Endothelial cell of umbilical vein (primary cell): ENCODE results near the gene EDN2. TPM values are rescaled to one million over a fixed set of nuclear protein-coding genes. Genes with fewer than 3 reads are reported as not detected.

ENCODE experiments used
- BruUV-seq: library from RNA; stranded (reverse); fragments of 400-500 nt; replicated peaks from 2 replicates; lab custom pipeline; 2021; lab: Mats Ljungman, UMichigan
- CTCF ChIA-PET: fragments of 300-600, 350-600 bp; sonication (Branson Sonifier 250); formaldehyde crosslinking; loops from one replicate; lab custom pipeline; 2021; ENCODE audit warnings: antibody characterized with exemption, inconsistent platforms; lab: Charles Lee
- POLR2A ChIA-PET: fragments of 300-600, 350-600 bp; sonication (Branson Sonifier 250); formaldehyde crosslinking; loops from one replicate; lab custom pipeline; 2021; ENCODE audit warnings: antibody characterized with exemption, inconsistent platforms; lab: Charles Lee
- DNase-seq: peaks from one replicate; pipeline ENCODE4 v3.0.0-alpha.2; 2011; ENCODE audit warnings: low read depth, low spot score
- FAIRE-seq: peaks from 2 replicates; lab custom pipeline; 2011; peaks lifted over from hg19 to GRCh38; lab: Jason Lieb, UNC
- H2AFZ ChIP-seq: 2 replicates; pipeline ENCODE4 v1.6.0; 2012; ENCODE audit warnings: low read depth, low read length, control low read depth, inconsistent platforms
- H3K27ac ChIP-seq: 2 replicates; pipeline ENCODE4 v1.5.1; 2011; ENCODE audit warnings: low read depth, mild to moderate bottlenecking, control low read depth, low read length, moderate library complexity; ENCODE audit not compliant: insufficient read depth
- H3K27me3 ChIP-seq, 2 experiments: 2 replicates each; pipeline versions ENCODE4 v1.6.0 to v1.6.1; 2011; ENCODE audit warnings: low read length in 2 of 2, mixed read lengths in 1 of 2; ENCODE audit not compliant: control insufficient read depth in 2 of 2, insufficient read depth in 2 of 2
- H3K36me3 ChIP-seq, 2 experiments: 2 replicates in 1 of 2; 3 replicates in 1 of 2; pipeline ENCODE4 v1.5.1; 2011; ENCODE audit warnings: low read length in 2 of 2, mild to moderate bottlenecking in 1 of 2, moderate library complexity in 1 of 2; ENCODE audit not compliant: control insufficient read depth in 2 of 2, insufficient read depth in 2 of 2; ENCODE audit errors: extremely low read depth in 1 of 2
- H3K4me1 ChIP-seq: 3 replicates; pipeline ENCODE4 v1.5.1; 2011; ENCODE audit warnings: mild to moderate bottlenecking, low read length; ENCODE audit not compliant: control insufficient read depth, insufficient read depth; ENCODE audit errors: extremely low read depth
- H3K4me2 ChIP-seq: 2 replicates; pipeline ENCODE4 v1.6.1; 2011; ENCODE audit warnings: low read length, control low read depth, mixed read lengths; ENCODE audit not compliant: insufficient read depth
- H3K4me3 ChIP-seq, 3 experiments: fragments of 200-600 bp in 1 of 3; sonication (generic), shearing (Covaris generic) in 1 of 3; replicated peaks in 1 of 3; 2 replicates each; pipeline ENCODE4 v1.5.1; 2011 to 2016; ENCODE audit warnings: control low read depth in 3 of 3, low read length in 3 of 3, mild to moderate bottlenecking in 2 of 3, inconsistent platforms in 1 of 3, low read depth in 1 of 3, moderate library complexity in 1 of 3; ENCODE audit not compliant: insufficient read depth in 1 of 3
- H3K79me2 ChIP-seq: 2 replicates; pipeline ENCODE4 v1.6.0; 2012; ENCODE audit warnings: low read length, inconsistent platforms; ENCODE audit not compliant: control insufficient read depth, insufficient read depth
- H3K9ac ChIP-seq: replicated peaks from 2 replicates; pipeline ENCODE3; 2011; ENCODE audit warnings: low read length, control low read depth; ENCODE audit not compliant: insufficient read depth; ENCODE audit errors: extremely low read depth
- H3K9me1 ChIP-seq: replicated peaks from 3 replicates; pipeline ENCODE4 v1.6.0; 2011; ENCODE audit warnings: mild to moderate bottlenecking, low read length; ENCODE audit not compliant: control insufficient read depth, insufficient read depth; ENCODE audit errors: extremely low read depth
- H3K9me3 ChIP-seq: replicated peaks from 2 replicates; pipeline ENCODE4 v1.5.1; 2012; ENCODE audit warnings: low read length, inconsistent platforms; ENCODE audit not compliant: control insufficient read depth, insufficient read depth
- H4K20me1 ChIP-seq: replicated peaks from 2 replicates; pipeline ENCODE3; 2011; ENCODE audit warnings: mild to moderate bottlenecking, low read length; ENCODE audit not compliant: control insufficient read depth, insufficient read depth; ENCODE audit errors: extremely low read depth
- CTCF ChIP-seq, 2 donors: IDR thresholded peaks; 1 replicate in 1 of 2; 2 replicates in 1 of 2; pipeline ENCODE4 v1.5.1; 2011; ENCODE audit warnings: low read length in 2 of 2, mild to moderate bottlenecking in 2 of 2, moderate library complexity in 2 of 2, control low read depth in 1 of 2, inconsistent platforms in 1 of 2, low read depth in 1 of 2; ENCODE audit not compliant: insufficient read depth in 1 of 2; ENCODE audit errors: extremely low read depth in 1 of 2
- EZH2 ChIP-seq: IDR thresholded peaks from 2 replicates; pipeline ENCODE4 v1.6.1; 2012; ENCODE audit warnings: borderline replicate concordance, low read depth, mild to moderate bottlenecking, moderate library complexity, low read length, inconsistent platforms; ENCODE audit not compliant: severe bottlenecking
- FOS ChIP-seq: IDR thresholded peaks from 2 replicates; pipeline ENCODE4 v1.6.1; 2011; ENCODE audit warnings: mild to moderate bottlenecking, low read length, moderate library complexity, borderline replicate concordance; ENCODE audit not compliant: insufficient read depth
- GATA2 ChIP-seq: IDR thresholded peaks from 2 replicates; pipeline ENCODE4 v1.7.0; 2011; ENCODE audit warnings: low read depth, mild to moderate bottlenecking, moderate library complexity, mixed read lengths, low read length; ENCODE audit not compliant: insufficient read length, insufficient read depth
- JUN ChIP-seq: IDR thresholded peaks from 2 replicates; pipeline ENCODE4 v1.6.1; 2011; ENCODE audit warnings: borderline replicate concordance, low read depth; ENCODE audit not compliant: insufficient read length, insufficient read depth
- MAX ChIP-seq: IDR thresholded peaks from 2 replicates; pipeline ENCODE4 v1.6.1; 2011; ENCODE audit not compliant: insufficient read depth, insufficient read length
- MYC ChIP-seq: IDR thresholded peaks from one replicate; pipeline ENCODE4 v1.6.1; 2011; ENCODE audit warnings: mild to moderate bottlenecking, low read depth, low read length
- POLR2A ChIP-seq: IDR thresholded peaks from 2 replicates; pipeline ENCODE4 v1.6.1; 2012; ENCODE audit warnings: low read depth, mild to moderate bottlenecking, control low read depth, low read length
- POLR2AphosphoS5 ChIP-seq: IDR thresholded peaks from 2 replicates; pipeline ENCODE4 v1.6.1; 2012; ENCODE audit warnings: low read depth, mild to moderate bottlenecking, control low read depth, low read length, moderate library complexity; ENCODE audit not compliant: insufficient read depth
- dilution Hi-C: fragments of 300-500 bp; cut with MboI; formaldehyde crosslinking; loops from one replicate; pipeline ENCODE4 v1.15.0; 2019; ENCODE audit warnings: low sequenced_read_pairs; ENCODE audit not compliant: extremely low pct_ligation_motif_present
- intact Hi-C: fragments of 100-400 bp; cut with micrococcal nuclease; formaldehyde crosslinking; loops from one replicate; pipeline ENCODE4 v1.10.0; 2022
- polyA plus RNA-seq, 4 experiments: library from polyadenylated mRNA; depleted of rRNA in 3 of 4; stranded (reverse) in 3 of 4; unstranded in 1 of 4; fragments of >200 nt; gene quantifications; 2 replicates each; pipeline versions ENCODE4 v1.2.1 to v1.2.3, GENCODE V29; 2011 to 2012; ENCODE audit warnings: missing spikeins in 1 of 4
- small RNA-seq: library from RNA; depleted of rRNA; stranded (forward); fragments of <200 nt; gene quantifications from one replicate; pipeline ENCODE3, GENCODE V24; 2012; ENCODE audit warnings: low replicate concordance, low read depth; ENCODE audit not compliant: insufficient read depth, insufficient read length
- total RNA-seq: library from RNA; stranded (reverse); gene quantifications from 2 replicates; pipeline ENCODE4 v1.2.3, GENCODE V29; 2021

EDN2 gene
- total and polyA plus RNA-seq, 2 donors (not counting 3 experiments of a cell fraction or from before 2014, with no cell fraction given), result not detected

- BruUV-seq, result no TSS peak
- Histone ChIP-seq H3K9ac (no peak overlapping the region), H3K9me1 (no peaks in the 10 kb centered on the region), H3K4me1 (peaks cover 27% of the 10 kb centered on the region), H3K4me3 (no peak overlapping the region), H3K79me2 (no peaks in the 10 kb centered on the region), H3K27me3 (no peaks in the 10 kb centered on the region), H2AFZ (no peak overlapping the region), H4K20me1 (no peaks in the 10 kb centered on the region), H3K36me3 (no peaks in the 10 kb centered on the region), H3K9me3 (no peaks in the 10 kb centered on the region), H3K27ac (no peak overlapping the region), H3K4me2 (no peak overlapping the region)
- FAIRE-seq (no peak), DNase-seq (no peak)
- ChIA-PET CTCF (no interaction called here), POLR2A (no interaction called here)
- no peak for TF ChIP-seq POLR2A
- no peak for TF ChIP-seq POLR2AphosphoS5
- TF ChIP-seq CTCF (IDR thresholded peaks at IDR 0.05; ENCODE audit: extremely low read depth in 1 of 2, insufficient read depth in 1 of 2, low read depth in 1 of 2, low read length in 2 of 2), result no peak
- TF ChIP-seq EZH2, result no peak
- no peak for TF ChIP-seq FOS
- TF ChIP-seq MYC, result no peak
- TF ChIP-seq JUN, result no peak
- no peak for TF ChIP-seq MAX
- TF ChIP-seq GATA2, result no peak
- intact Hi-C loops, result loop anchor here (5.0 kb wide), 1 partner anchor 407 kb away; the partner anchor contains the start of gene SLFNL1
- dilution Hi-C loops, result no loop called here
These were observed 54.8 kb downstream of the EDN2 start for GRCh38 chr1:41429641-41430035.

Small RNA genes within 50 kb of the gene (small RNA-seq; reads per million reads assigned to genes)
- gene RNA5SP45, result not detected

Other genes with a start within 250 kb of the EDN2 start
- gene SCMH1, start 242.4 kb downstream of the EDN2 start, total RNA-seq, result 39.9 and 40.0 TPM in 2 replicates
- gene SCMH1, start 242.4 kb downstream of the EDN2 start, polyA plus RNA-seq, result 40.7 and 59.4 TPM in 2 replicates
- 0.18 and 0.38 TPM in 2 replicates for gene FOXO6, start 123.2 kb downstream of the EDN2 start, total RNA-seq
- 0.04 and 0.05 TPM in 2 replicates for gene FOXO6, start 123.2 kb downstream of the EDN2 start, polyA plus RNA-seq